Purkinje cell (primary cell): ENCODE measurements around the gene KLHL28. TPM values are rescaled to one million over a fixed set of nuclear protein-coding genes. Genes with fewer than 3 reads are reported as not detected.

Experiments used
- polyA plus RNA-seq: library from polyadenylated mRNA; unstranded; fragments of >200 nt; fragmentation: Nextera tagmentation; gene quantifications from 2 replicates; pipeline ENCODE4 v1.2.1, GENCODE V29; 2014

KLHL28 gene, protein sequence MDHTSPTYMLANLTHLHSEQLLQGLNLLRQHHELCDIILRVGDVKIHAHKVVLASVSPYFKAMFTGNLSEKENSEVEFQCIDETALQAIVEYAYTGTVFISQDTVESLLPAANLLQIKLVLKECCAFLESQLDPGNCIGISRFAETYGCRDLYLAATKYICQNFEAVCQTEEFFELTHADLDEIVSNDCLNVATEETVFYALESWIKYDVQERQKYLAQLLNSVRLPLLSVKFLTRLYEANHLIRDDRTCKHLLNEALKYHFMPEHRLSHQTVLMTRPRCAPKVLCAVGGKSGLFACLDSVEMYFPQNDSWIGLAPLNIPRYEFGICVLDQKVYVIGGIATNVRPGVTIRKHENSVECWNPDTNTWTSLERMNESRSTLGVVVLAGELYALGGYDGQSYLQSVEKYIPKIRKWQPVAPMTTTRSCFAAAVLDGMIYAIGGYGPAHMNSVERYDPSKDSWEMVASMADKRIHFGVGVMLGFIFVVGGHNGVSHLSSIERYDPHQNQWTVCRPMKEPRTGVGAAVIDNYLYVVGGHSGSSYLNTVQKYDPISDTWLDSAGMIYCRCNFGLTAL
- polyA plus RNA-seq, result 24.1 and 36.5 TPM in 2 replicates

DNA sequence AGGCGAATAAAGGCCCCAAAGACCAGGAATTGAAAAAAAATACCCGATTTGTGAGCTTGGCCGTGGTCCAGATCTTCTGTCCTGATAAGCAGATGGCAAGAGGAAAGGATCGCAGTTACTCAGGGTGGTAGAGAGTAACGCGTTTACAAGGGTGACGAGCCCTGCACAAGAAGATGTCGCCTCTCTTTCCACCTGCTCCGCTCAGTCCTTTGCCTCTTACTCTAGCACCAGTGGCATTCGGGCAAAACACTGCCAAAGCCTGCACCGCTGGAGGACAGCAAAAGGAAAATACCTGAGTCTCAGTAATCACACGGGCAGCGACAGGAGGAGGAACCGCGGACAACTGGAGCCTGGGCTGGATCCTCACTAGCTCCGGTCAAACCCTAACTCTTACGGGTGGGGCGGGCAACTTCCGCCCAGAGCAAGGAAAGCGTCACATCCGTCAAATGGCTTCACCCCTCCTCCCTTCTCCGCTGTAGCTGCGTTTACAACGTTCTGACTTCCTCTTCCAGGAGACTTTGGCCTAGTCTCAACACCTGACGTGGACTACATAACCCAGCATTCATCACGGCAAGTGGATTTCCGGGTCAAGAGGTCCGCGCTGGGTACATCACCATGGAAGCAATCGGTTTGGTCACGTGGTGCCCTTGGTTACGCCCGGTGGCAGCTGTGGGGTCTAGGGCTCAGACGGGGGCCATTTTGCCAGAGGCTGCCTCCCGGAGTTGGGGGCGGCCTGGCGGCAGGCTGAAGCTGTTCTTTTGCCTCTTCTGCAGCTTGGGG is at the start of gene KLHL28, which contains the start of gene TOGARAM1:
KLHL28 (minus strand) TSS at position 394 of the 780 bp plus-strand sequence. CDS start 16,019 bp downstream, outside the sequence.
TOGARAM1 (plus strand) TSS at position 637 of the 780 bp plus-strand sequence. CDS start 232 bp downstream, outside the sequence.

Other genes starting within 250 kb of the KLHL28 start
- gene TOGARAM1, start 243 bp upstream of the KLHL28 start, polyA plus RNA-seq, result 28.0 and 32.6 TPM in 2 replicates
- gene PRPF39, start 122.2 kb upstream of the KLHL28 start, polyA plus RNA-seq, result 16.0 and 18.0 TPM in 2 replicates
- 370 and 383 TPM in 2 replicates for gene FKBP3, start 172.5 kb upstream of the KLHL28 start, polyA plus RNA-seq
- 7.9 and 15.7 TPM in 2 replicates for gene FANCM, start 174.0 kb upstream of the KLHL28 start, polyA plus RNA-seq